ENCODE results near the gene ARID1B.

DNA sequence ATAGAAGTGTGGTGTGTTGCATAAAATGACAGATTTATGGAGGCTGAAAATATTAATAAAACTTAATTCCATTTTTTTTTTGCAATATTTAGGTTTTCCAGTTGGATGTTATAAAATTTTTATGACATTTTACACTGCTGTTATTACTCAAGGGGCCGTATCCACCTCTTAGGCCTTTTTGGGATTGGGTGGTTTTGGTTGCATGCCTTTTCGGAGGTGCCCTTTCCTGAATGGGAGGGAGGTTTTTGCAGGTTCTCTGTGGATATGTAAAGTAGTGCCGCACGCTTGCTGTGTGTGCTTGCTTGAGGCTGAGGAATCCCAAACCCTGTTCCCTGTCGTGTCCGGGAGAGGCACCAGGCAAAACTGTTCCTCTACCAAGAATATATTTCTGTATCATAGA, 6.8 kb downstream of the ARID1B start:
- TF ChIP-seq, protein P1, sequence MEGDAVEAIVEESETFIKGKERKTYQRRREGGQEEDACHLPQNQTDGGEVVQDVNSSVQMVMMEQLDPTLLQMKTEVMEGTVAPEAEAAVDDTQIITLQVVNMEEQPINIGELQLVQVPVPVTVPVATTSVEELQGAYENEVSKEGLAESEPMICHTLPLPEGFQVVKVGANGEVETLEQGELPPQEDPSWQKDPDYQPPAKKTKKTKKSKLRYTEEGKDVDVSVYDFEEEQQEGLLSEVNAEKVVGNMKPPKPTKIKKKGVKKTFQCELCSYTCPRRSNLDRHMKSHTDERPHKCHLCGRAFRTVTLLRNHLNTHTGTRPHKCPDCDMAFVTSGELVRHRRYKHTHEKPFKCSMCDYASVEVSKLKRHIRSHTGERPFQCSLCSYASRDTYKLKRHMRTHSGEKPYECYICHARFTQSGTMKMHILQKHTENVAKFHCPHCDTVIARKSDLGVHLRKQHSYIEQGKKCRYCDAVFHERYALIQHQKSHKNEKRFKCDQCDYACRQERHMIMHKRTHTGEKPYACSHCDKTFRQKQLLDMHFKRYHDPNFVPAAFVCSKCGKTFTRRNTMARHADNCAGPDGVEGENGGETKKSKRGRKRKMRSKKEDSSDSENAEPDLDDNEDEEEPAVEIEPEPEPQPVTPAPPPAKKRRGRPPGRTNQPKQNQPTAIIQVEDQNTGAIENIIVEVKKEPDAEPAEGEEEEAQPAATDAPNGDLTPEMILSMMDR (IDR thresholded peaks at IDR 0.05), result no peak
- TF ChIP-seq EZH2 (IDR thresholded peaks at IDR 0.05), result no peak

Data from neural progenitor cell (in vitro differentiated cells).